Right atrium auricular region (tissue), 2 donors: Measurements from ENCODE around the gene AKT1. TPM values are rescaled to one million over a fixed set of nuclear protein-coding genes. Genes with fewer than 3 reads are reported as not detected.
A peak's percentile ranks its signal among the peaks of the same experiment; 100 is the strongest.

ENCODE experiments used
- DNase-seq: peaks from one replicate; pipeline ENCODE4 v3.0.0-alpha.2; 2019; ENCODE audit warnings: low spot score
- H3K27ac ChIP-seq, 2 donors: fragments of 200-600 bp; sonication (generic); 1 replicate in 1 of 2; 2 replicates in 1 of 2; pipeline ENCODE4 v1.5.1; 2016 to 2019
- H3K27me3 ChIP-seq, 2 donors: fragments of 200-600 bp; sonication (generic); one replicate each; pipeline versions ENCODE4 v1.5.1 to v1.6.0; 2017 to 2019
- H3K36me3 ChIP-seq: fragments of 200-600 bp; sonication (generic); one replicate; pipeline ENCODE4 v1.5.1; 2016
- H3K4me1 ChIP-seq, 2 donors: fragments of 200-600 bp; sonication (generic); one replicate each; pipeline versions ENCODE4 v1.5.1 to v1.6.0; 2017 to 2019
- H3K4me3 ChIP-seq, 2 donors: fragments of 200-600 bp; sonication (generic); 1 replicate in 1 of 2; 2 replicates in 1 of 2; pipeline ENCODE4 v1.5.1; 2017 to 2019; ENCODE audit warnings: mild to moderate bottlenecking in 1 of 2, moderate library complexity in 1 of 2
- H3K9me3 ChIP-seq, 2 donors: fragments of 200-600 bp; sonication (generic); one replicate each; pipeline ENCODE4 v1.5.1; 2019
- total RNA-seq, 2 donors: library from RNA; depleted of rRNA; stranded (reverse); fragments of >200 nt; gene quantifications; one replicate each; pipeline ENCODE4 v1.1.0, GENCODE V29; 2016
- TF ChIP-seq, protein P1 (sequence below), 2 donors: fragments of 200-600 bp; sonication (generic); IDR thresholded peaks; one replicate each; pipeline ENCODE4 v1.5.1; 2019; ENCODE audit warnings: antibody characterized with exemption in 2 of 2

Gene AKT1
- total RNA-seq, 2 donors from 2014 or later = 77.7 to 93.8 TPM

GRCh38 chr14:104742586-104743455, 52.7 kb downstream of the AKT1 start:
- Histone ChIP-seq H3K27me3 (no peaks in the 10 kb centered on the region), H3K27ac (no peak overlapping the region), H3K36me3 (peaks cover 49% of the 10 kb centered on the region), H3K9me3 (no peaks in the 10 kb centered on the region), H3K4me3 (no peak overlapping the region), H3K4me1 (peaks cover 0 to 2% of the 10 kb centered on the region in 2 donors)
- DNase-seq = no peak
- TF ChIP-seq, protein P1, sequence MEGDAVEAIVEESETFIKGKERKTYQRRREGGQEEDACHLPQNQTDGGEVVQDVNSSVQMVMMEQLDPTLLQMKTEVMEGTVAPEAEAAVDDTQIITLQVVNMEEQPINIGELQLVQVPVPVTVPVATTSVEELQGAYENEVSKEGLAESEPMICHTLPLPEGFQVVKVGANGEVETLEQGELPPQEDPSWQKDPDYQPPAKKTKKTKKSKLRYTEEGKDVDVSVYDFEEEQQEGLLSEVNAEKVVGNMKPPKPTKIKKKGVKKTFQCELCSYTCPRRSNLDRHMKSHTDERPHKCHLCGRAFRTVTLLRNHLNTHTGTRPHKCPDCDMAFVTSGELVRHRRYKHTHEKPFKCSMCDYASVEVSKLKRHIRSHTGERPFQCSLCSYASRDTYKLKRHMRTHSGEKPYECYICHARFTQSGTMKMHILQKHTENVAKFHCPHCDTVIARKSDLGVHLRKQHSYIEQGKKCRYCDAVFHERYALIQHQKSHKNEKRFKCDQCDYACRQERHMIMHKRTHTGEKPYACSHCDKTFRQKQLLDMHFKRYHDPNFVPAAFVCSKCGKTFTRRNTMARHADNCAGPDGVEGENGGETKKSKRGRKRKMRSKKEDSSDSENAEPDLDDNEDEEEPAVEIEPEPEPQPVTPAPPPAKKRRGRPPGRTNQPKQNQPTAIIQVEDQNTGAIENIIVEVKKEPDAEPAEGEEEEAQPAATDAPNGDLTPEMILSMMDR (IDR thresholded peaks at IDR 0.05) = no peak

GRCh38 chr14:104741803-104742251, 53.7 kb downstream of the AKT1 start:
- no peak for DNase-seq
- TF ChIP-seq, protein P1 (IDR thresholded peaks at IDR 0.05) = no peak
- Histone ChIP-seq H3K9me3 (no peaks in the 10 kb centered on the region), H3K4me1 (peaks cover 0 to 12% of the 10 kb centered on the region in 2 donors), H3K4me3 (no peak overlapping the region), H3K36me3 (peaks cover 49% of the 10 kb centered on the region), H3K27ac (no peak overlapping the region), H3K27me3 (no peaks in the 10 kb centered on the region)

DNA sequence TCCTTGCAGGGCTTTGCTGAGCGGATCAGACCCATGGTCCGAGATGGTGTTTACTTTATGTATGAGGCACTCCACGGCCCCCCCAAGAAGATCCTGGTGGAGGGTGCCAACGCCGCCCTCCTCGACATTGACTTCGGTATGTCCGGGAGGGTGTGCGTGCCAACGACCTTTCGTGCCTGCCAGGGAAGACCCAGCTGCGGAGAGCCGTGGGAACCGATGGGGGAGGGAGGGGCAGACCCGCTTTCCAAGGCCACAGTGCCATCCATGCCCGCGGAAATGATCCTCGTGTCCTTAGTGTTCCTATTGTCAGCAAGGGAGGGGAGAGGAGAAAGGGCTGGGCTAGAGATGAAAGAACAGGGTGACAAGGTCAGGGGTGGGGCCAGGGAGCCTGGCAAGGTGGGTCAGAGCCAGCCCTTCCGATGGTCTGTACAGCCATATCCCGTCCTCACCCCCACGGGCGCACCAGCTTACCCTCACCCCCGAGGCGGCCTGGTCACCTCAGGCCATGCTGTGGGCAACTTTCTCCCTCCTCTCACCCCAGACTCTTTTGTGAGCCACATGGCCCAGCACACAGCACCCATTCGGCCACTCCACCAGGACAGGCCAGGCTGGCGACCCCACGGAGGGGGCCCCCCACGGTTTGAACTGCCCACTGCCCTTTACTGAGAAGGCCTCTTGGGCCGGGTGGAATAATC, 54.3 kb downstream of the AKT1 start:
- no peaks in the 10 kb centered on the region for H3K9me3 ChIP-seq
- DNase-seq = no peak
- peaks cover 49% of the 10 kb centered on the region for H3K36me3 ChIP-seq
- H3K4me1 ChIP-seq = peaks cover 0 to 18% of the 10 kb centered on the region in 2 donors
- H3K27me3 ChIP-seq = no peaks in the 10 kb centered on the region
- H3K27ac ChIP-seq = no peak overlapping the region
- TF ChIP-seq, protein P1 (IDR thresholded peaks at IDR 0.05) = no peak
- no peak overlapping the region for H3K4me3 ChIP-seq

- no peak for DNase-seq
- Histone ChIP-seq H3K4me3 (no peak overlapping the region), H3K4me1 (peaks cover 0 to 32% of the 10 kb centered on the region in 2 donors), H3K9me3 (no peaks in the 10 kb centered on the region), H3K27me3 (no peaks in the 10 kb centered on the region), H3K27ac (peak overlapping the region in 1 of 2 donors; percentile 16), H3K36me3 (peaks cover 43% of the 10 kb centered on the region)
- TF ChIP-seq, protein P1 (IDR thresholded peaks at IDR 0.05) = no peak
Observed at GRCh38 chr14:104739546-104740516, 55.7 kb downstream of the AKT1 start.

DNA sequence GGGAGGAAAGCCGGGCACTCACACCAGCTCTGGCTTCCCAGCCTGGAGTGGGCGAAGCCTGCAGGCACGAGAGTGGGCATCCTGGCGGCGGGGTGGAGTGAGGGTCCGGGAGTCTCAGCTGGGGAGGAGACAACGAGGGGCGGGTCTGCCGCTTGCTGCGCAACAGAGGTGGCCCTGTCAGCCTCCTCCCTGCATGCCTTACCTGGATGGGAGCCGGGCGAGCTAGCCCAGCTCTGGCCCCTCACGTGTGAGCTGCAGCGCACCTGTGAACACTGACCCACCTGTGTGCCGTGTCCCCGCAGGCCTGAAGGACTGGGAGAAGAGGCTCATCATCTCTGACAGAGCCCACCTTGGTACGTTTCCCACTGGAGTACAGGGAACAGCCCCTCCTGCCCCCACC, 56.5 kb downstream of the AKT1 start:
- peaks cover 0 to 40% of the 10 kb centered on the region in 2 donors for H3K4me1 ChIP-seq
- TF ChIP-seq, protein P1 (IDR thresholded peaks at IDR 0.05) = no peak
- DNase-seq = no peak
- H3K4me3 ChIP-seq = no peak overlapping the region
- H3K36me3 ChIP-seq = peaks cover 39% of the 10 kb centered on the region
- no peaks in the 10 kb centered on the region for H3K9me3 ChIP-seq
- peak overlapping the region; percentile 17 to 91 for H3K27ac ChIP-seq
- H3K27me3 ChIP-seq = no peaks in the 10 kb centered on the region
